ENCODE results near the gene GRID1.

DNA sequence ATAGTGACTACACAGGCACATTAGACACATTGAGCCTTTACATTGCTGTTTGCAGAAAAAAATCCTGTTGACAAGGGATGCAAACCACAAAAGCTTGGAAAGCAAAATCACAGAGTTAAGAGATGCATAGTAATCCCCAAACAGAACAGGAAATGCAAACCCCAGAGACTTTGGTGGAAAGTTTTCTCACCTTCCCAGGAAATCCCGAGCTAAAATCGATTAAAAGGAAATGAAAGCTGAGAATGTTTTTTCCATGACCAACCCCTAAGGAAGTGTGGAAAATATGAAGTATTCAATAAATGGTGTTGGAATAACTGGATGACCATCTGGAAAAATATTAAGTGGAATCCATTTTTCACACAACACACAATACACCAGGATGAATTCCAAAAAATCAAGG lies 598.7 kb downstream of the GRID1 start:
- TF ChIP-seq POLR2AphosphoS5 (IDR thresholded peaks at IDR 0.05; ENCODE audit: low read depth, low read length) (no peak), POLR2A (IDR thresholded peaks at IDR 0.05; ENCODE audit: low read depth, low read length) (no peak), PAX5 (IDR thresholded peaks at IDR 0.05; ENCODE audit: insufficient read depth, low read length, severe bottlenecking) (no peak), TAF1 (IDR thresholded peaks at IDR 0.05; ENCODE audit: low read depth, low read length) (no peak), SPI1 (IDR thresholded peaks at IDR 0.05; ENCODE audit: low read depth, low read length) (no peak)

All from GM12891 (cell line).